Peyer's patch (tissue), 4 donors: Measurements from ENCODE around the gene ARMC2. TPM values are rescaled to one million over a fixed set of nuclear protein-coding genes. Genes with fewer than 3 reads are reported as not detected.
"Not testable (repeated sequence)": the region's sequence is repeated elsewhere in the genome, so short reads cannot be mapped to it uniquely, and the experiment has no call there.

Source experiments
- DNase-seq, 3 donors: peaks; one replicate each; pipeline ENCODE4 v3.0.0-alpha.2; 2017 to 2019
- H3K27ac ChIP-seq, 4 donors: fragments of 200-600 bp; sonication (generic); one replicate each; pipeline ENCODE4 v1.5.1; 2016 to 2019
- H3K27me3 ChIP-seq, 2 donors: fragments of 200-600 bp; sonication (generic); one replicate each; pipeline ENCODE4 v1.5.1; 2019
- H3K36me3 ChIP-seq, 3 donors: fragments of 200-600 bp; sonication (generic); one replicate each; pipeline ENCODE4 v1.5.1; 2016 to 2019
- H3K4me1 ChIP-seq, 4 donors: fragments of 200-600 bp; sonication (generic); one replicate each; pipeline ENCODE4 v1.5.1; 2016 to 2019
- H3K4me3 ChIP-seq, 4 donors: fragments of 200-600 bp; sonication (generic); 1 replicate in 3 of 4; 2 replicates in 1 of 4; pipeline ENCODE4 v1.5.1; 2016 to 2019; ENCODE audit warnings: mild to moderate bottlenecking in 1 of 4
- H3K9me3 ChIP-seq, 4 donors: fragments of 200-600 bp; sonication (generic); one replicate each; pipeline ENCODE4 v1.5.1; 2016 to 2019; ENCODE audit warnings: mild to moderate bottlenecking in 1 of 4
- CTCF ChIP-seq, 6 experiments: fragments of 450-650 bp in 4 of 6; fragments of 200-600 bp in 2 of 6; sonication (generic) in 1 of 6; IDR thresholded peaks; one replicate each; pipeline ENCODE4 v1.5.1; 2017 to 2019; ENCODE audit warnings: antibody characterized with exemption in 6 of 6, mild to moderate bottlenecking in 3 of 6, moderate library complexity in 1 of 6
- POLR2A ChIP-seq, 2 donors: fragments of 450-650 bp; IDR thresholded peaks; one replicate each; pipeline ENCODE4 v1.5.1; 2017; ENCODE audit warnings: antibody characterized with exemption in 2 of 2, mild to moderate bottlenecking in 2 of 2, moderate library complexity in 2 of 2
- total RNA-seq, 4 donors: library from RNA; depleted of rRNA; stranded (reverse); fragments of >200 nt; gene quantifications; one replicate each; pipeline ENCODE4 v1.1.0, GENCODE V29; 2016

ARMC2 gene
- total RNA-seq, 4 donors from 2014 or later: 0.53 to 29.7 (median 4.4) TPM

- Histone ChIP-seq H3K4me1 (peaks cover 0 to 10% (median 0%) of the 10 kb centered on the region in 4 donors), H3K27me3 (no peaks in the 10 kb centered on the region), H3K9me3 (no peaks in the 10 kb centered on the region), H3K27ac (no peak overlapping the region), H3K4me3 (no peak overlapping the region), H3K36me3 (no peaks in the 10 kb centered on the region)
- no peak for TF ChIP-seq CTCF (IDR thresholded peaks at IDR 0.05)
- TF ChIP-seq POLR2A (IDR thresholded peaks at IDR 0.05): no peak
- no peak for DNase-seq
Observed at GRCh38 chr6:108968325-108969316, 120.4 kb downstream of the ARMC2 start.

- Histone ChIP-seq H3K27ac (no peak overlapping the region), H3K27me3 (no peaks in the 10 kb centered on the region), H3K4me3 (no peak overlapping the region), H3K36me3 (no peaks in the 10 kb centered on the region), H3K4me1 (peaks cover 0 to 10% (median 0%) of the 10 kb centered on the region in 4 donors), H3K9me3 (no peaks in the 10 kb centered on the region)
- TF ChIP-seq CTCF (IDR thresholded peaks at IDR 0.05) (no peak), POLR2A (IDR thresholded peaks at IDR 0.05) (no peak)
- no peak for DNase-seq
Observed at GRCh38 chr6:108969776-108970175, 121.6 kb downstream of the ARMC2 start.

- Histone ChIP-seq H3K27ac (no peak overlapping the region), H3K36me3 (no peaks in the 10 kb centered on the region), H3K4me1 (no peaks in the 10 kb centered on the region), H3K9me3 (peaks cover 0 to 4% (median 0%) of the 10 kb centered on the region in 4 donors), H3K4me3 (no peak overlapping the region), H3K27me3 (no peaks in the 10 kb centered on the region)
- TF ChIP-seq CTCF (IDR thresholded peaks at IDR 0.05): no peak
- TF ChIP-seq POLR2A (IDR thresholded peaks at IDR 0.05): no peak
- no peak for DNase-seq
Observed at GRCh38 chr6:108974201-108974600, 126.0 kb downstream of the ARMC2 start.

- H3K9me3 ChIP-seq, H3K27ac ChIP-seq, H3K27me3 ChIP-seq, H3K4me1 ChIP-seq, DNase-seq, H3K4me3 ChIP-seq, H3K36me3 ChIP-seq: not testable (repeated sequence)
Observed at GRCh38 chr6:108978638-108979037, 130.4 kb downstream of the ARMC2 start.

GRCh38 chr6:108982154-108983113 is 134.2 kb downstream of the ARMC2 start:
- Histone ChIP-seq H3K36me3 (peaks cover 0 to 15% (median 0%) of the 10 kb centered on the region in 3 donors), H3K4me3 (no peak overlapping the region), H3K9me3 (no peaks in the 10 kb centered on the region), H3K27me3 (no peaks in the 10 kb centered on the region), H3K27ac (no peak overlapping the region), H3K4me1 (no peaks in the 10 kb centered on the region)
- no peak for TF ChIP-seq POLR2A (IDR thresholded peaks at IDR 0.05)
- TF ChIP-seq CTCF (IDR thresholded peaks at IDR 0.05): no peak
- no peak for DNase-seq
